DND-41 (cell line): ENCODE data around the gene CHST1.

Experiments
- ATAC-seq: fragments of 200-7000 bp; cut with Tn5 transposase; 3 replicates; pipeline ENCODE4 v1.9.1; 2021; ENCODE audit warnings: low read depth; ENCODE audit not compliant: insufficient read depth
- DNase-seq: peaks from one replicate; pipeline ENCODE4 v3.0.0-alpha.2; 2020
- H2AFZ ChIP-seq: 2 replicates; pipeline ENCODE4 v1.6.0; 2012; ENCODE audit warnings: low read depth, low read length
- H3K27ac ChIP-seq: 2 replicates; pipeline ENCODE4 v1.5.1; 2012; ENCODE audit warnings: low read length, inconsistent platforms
- H3K27me3 ChIP-seq: fragments of 200-600 bp; sonication (generic); 2 replicates; pipeline ENCODE4 v1.6.0; 2012; ENCODE audit warnings: low read length, mild to moderate bottlenecking, inconsistent platforms; ENCODE audit not compliant: insufficient read depth, poor library complexity
- H3K36me3 ChIP-seq: 2 replicates; pipeline ENCODE4 v1.5.1; 2012; ENCODE audit warnings: low read length, inconsistent platforms; ENCODE audit not compliant: insufficient read depth
- H3K4me1 ChIP-seq: 2 replicates; pipeline ENCODE4 v1.5.1; 2012; ENCODE audit warnings: mild to moderate bottlenecking, low read length; ENCODE audit not compliant: insufficient read depth
- H3K4me2 ChIP-seq: 2 replicates; pipeline ENCODE4 v1.6.0; 2012; ENCODE audit warnings: mild to moderate bottlenecking, moderate library complexity, low read length, inconsistent platforms; ENCODE audit not compliant: insufficient read depth
- H3K4me3 ChIP-seq, 2 experiments: fragments of 200-600 bp in 1 of 2; shearing (Covaris generic) in 1 of 2; 2 replicates each; pipeline ENCODE4 v1.5.1; 2012 to 2016; ENCODE audit warnings: inconsistent platforms in 2 of 2, low read length in 2 of 2, mild to moderate bottlenecking in 2 of 2, low read depth in 1 of 2, moderate library complexity in 1 of 2
- H3K79me2 ChIP-seq: 2 replicates; pipeline ENCODE4 v1.6.0; 2012; ENCODE audit warnings: low read length, inconsistent platforms; ENCODE audit not compliant: insufficient read depth
- H3K9ac ChIP-seq: 2 replicates; pipeline ENCODE4 v1.6.0; 2012; ENCODE audit warnings: low read depth, mild to moderate bottlenecking, inconsistent platforms, low read length, moderate library complexity
- H3K9me3 ChIP-seq: 2 replicates; pipeline ENCODE4 v1.5.1; 2012; ENCODE audit warnings: low read length, moderate library complexity, mild to moderate bottlenecking, inconsistent platforms; ENCODE audit not compliant: insufficient read depth, severe bottlenecking
- H4K20me1 ChIP-seq: 2 replicates; pipeline ENCODE4 v1.6.0; 2012; ENCODE audit warnings: low read length; ENCODE audit not compliant: insufficient read depth
- CTCF ChIP-seq: IDR thresholded peaks from 2 replicates; pipeline ENCODE4 v1.5.1; 2012; ENCODE audit warnings: borderline replicate concordance, low read length, moderate library complexity, mild to moderate bottlenecking; ENCODE audit not compliant: poor library complexity, severe bottlenecking; ENCODE audit errors: extremely low read depth
- EZH2 ChIP-seq: IDR thresholded peaks from 3 replicates; pipeline ENCODE4 v1.6.1; 2012; ENCODE audit warnings: borderline replicate concordance, low read depth, mild to moderate bottlenecking, moderate library complexity, low read length, inconsistent platforms; ENCODE audit not compliant: severe bottlenecking

CHST1 gene

GRCh38 chr11:45654231-45655011 lies 11.0 kb downstream of the CHST1 start:
- Histone ChIP-seq H3K9ac (no peak overlapping the region), H3K27ac (no peak overlapping the region), H3K9me3 (no peaks in the 10 kb centered on the region), H3K4me3 (no peak overlapping the region), H3K36me3 (peaks cover 31% of the 10 kb centered on the region), H3K79me2 (peaks cover 32% of the 10 kb centered on the region), H3K4me2 (no peak overlapping the region), H3K4me1 (peaks cover 27% of the 10 kb centered on the region), H3K27me3 (no peaks in the 10 kb centered on the region), H4K20me1 (peaks cover 21% of the 10 kb centered on the region), H2AFZ (no peak overlapping the region)
- DNase-seq = peak; percentile 2
- TF ChIP-seq EZH2 = no peak
- no peak for TF ChIP-seq CTCF
- ATAC-seq = no peak

GRCh38 chr11:45653277-45653676 lies 12.1 kb downstream of the CHST1 start:
- no peak for ATAC-seq

DNA sequence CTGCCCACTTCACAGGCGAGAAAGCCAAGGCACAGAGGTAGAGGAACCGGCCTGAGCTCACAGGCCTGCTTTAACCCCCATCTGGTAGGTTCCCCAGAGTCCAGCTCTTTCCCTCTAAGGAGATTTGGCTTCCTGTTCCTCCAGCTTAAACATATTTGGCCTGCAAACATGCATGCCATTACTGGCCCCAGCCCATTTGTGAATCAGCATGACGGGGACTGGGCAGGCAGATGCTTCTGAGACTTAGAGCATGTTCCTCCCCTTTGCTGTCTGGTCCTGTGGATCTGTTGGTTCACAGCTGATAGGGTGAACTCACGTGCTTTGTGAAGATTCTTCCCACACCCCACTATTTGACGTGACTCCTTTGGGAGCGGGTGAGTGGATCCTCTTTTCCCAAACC lies 12.6 kb downstream of the CHST1 start:
- Histone ChIP-seq H3K79me2 (peaks cover 19% of the 10 kb centered on the region), H3K36me3 (peaks cover 31% of the 10 kb centered on the region), H3K4me1 (peaks cover 10% of the 10 kb centered on the region), H3K9me3 (no peaks in the 10 kb centered on the region), H3K27ac (no peak overlapping the region), H3K9ac (no peak overlapping the region), H4K20me1 (peaks cover 14% of the 10 kb centered on the region), H3K27me3 (no peaks in the 10 kb centered on the region), H3K4me2 (no peak overlapping the region), H3K4me3 (no peak overlapping the region), H2AFZ (no peak overlapping the region)
- ATAC-seq (no peak), DNase-seq (no peak)
- TF ChIP-seq CTCF = no peak
- TF ChIP-seq EZH2 = no peak

More at GRCh38 chr11:45653277-45653676, 12.1 kb downstream of the CHST1 start:
- H3K27ac ChIP-seq = no peak overlapping the region
- peaks cover 24% of the 10 kb centered on the region for H3K79me2 ChIP-seq
- peaks cover 31% of the 10 kb centered on the region for H3K36me3 ChIP-seq
- H3K4me3 ChIP-seq = no peak overlapping the region
- H3K9me3 ChIP-seq = no peaks in the 10 kb centered on the region
- H3K27me3 ChIP-seq = no peaks in the 10 kb centered on the region
- H3K4me1 ChIP-seq = peaks cover 15% of the 10 kb centered on the region
- H2AFZ ChIP-seq = no peak overlapping the region
- H3K9ac ChIP-seq = no peak overlapping the region
- H4K20me1 ChIP-seq = peaks cover 14% of the 10 kb centered on the region
- no peak overlapping the region for H3K4me2 ChIP-seq
- no peak for DNase-seq
- TF ChIP-seq EZH2 = no peak
- no peak for TF ChIP-seq CTCF
